RWPE1 (cell line): ENCODE results near the gene RAB6B.

ENCODE experiments used
- CTCF ChIA-PET: fragments of 350-600 bp; sonication (Branson Sonifier 250); formaldehyde crosslinking; extraction: SDS; loops from one replicate; lab custom pipeline; 2021; lab: Yijun Ruan, JAX
- POLR2A ChIA-PET: fragments of 400-600 bp; formaldehyde crosslinking; extraction: SDS; loops from one replicate; lab custom pipeline; 2020; ENCODE audit warnings: antibody characterized with exemption; ENCODE audit not compliant: low non-redundant PET; lab: Yijun Ruan, JAX
- DNase-seq: peaks from one replicate; pipeline ENCODE4 v3.0.0; 2012; ENCODE audit warnings: low spot score
- H3K27ac ChIP-seq: fragments of 450-650 bp; 2 replicates; pipeline ENCODE4 v1.5.1; 2017
- TF ChIP-seq, protein P1 (sequence below): fragments of 450-650 bp; conservative IDR thresholded peaks from 2 replicates; pipeline ENCODE4 v1.5.1; 2017; ENCODE audit warnings: low read depth, mild to moderate bottlenecking

Gene RAB6B

DNA sequence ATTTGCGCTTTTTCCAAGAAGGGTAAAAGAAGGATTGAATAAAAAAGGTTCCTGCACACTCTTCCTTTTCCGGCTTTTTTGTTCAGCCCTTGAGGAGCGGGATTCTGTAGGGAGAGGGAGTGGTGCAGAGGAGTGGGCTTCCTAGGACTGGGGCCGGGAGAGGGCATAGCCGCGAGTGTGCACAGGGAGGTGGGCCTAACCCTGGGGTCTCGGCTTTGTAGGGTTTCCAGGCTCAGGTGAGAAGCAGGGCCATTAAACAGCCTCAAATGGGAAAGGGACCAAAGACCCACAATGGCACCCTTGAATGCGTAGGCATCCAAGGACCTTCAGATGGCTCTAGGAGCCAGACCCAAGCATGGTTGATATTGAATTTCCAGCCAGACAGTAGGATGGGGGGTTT lies 35.4 kb upstream of the RAB6B start:
- no peak for DNase-seq
- H3K27ac ChIP-seq, result no peak overlapping the region
- ChIA-PET CTCF (interaction anchor here (0.5 to 1.3 kb wide), 3 partner anchors 13 to 273 kb away, joined by 3 to 7 read pairs (median 3); no protein-coding TSS in a partner anchor), POLR2A (no interaction called here)
- TF ChIP-seq, protein P1, sequence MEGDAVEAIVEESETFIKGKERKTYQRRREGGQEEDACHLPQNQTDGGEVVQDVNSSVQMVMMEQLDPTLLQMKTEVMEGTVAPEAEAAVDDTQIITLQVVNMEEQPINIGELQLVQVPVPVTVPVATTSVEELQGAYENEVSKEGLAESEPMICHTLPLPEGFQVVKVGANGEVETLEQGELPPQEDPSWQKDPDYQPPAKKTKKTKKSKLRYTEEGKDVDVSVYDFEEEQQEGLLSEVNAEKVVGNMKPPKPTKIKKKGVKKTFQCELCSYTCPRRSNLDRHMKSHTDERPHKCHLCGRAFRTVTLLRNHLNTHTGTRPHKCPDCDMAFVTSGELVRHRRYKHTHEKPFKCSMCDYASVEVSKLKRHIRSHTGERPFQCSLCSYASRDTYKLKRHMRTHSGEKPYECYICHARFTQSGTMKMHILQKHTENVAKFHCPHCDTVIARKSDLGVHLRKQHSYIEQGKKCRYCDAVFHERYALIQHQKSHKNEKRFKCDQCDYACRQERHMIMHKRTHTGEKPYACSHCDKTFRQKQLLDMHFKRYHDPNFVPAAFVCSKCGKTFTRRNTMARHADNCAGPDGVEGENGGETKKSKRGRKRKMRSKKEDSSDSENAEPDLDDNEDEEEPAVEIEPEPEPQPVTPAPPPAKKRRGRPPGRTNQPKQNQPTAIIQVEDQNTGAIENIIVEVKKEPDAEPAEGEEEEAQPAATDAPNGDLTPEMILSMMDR, result no peak

DNA sequence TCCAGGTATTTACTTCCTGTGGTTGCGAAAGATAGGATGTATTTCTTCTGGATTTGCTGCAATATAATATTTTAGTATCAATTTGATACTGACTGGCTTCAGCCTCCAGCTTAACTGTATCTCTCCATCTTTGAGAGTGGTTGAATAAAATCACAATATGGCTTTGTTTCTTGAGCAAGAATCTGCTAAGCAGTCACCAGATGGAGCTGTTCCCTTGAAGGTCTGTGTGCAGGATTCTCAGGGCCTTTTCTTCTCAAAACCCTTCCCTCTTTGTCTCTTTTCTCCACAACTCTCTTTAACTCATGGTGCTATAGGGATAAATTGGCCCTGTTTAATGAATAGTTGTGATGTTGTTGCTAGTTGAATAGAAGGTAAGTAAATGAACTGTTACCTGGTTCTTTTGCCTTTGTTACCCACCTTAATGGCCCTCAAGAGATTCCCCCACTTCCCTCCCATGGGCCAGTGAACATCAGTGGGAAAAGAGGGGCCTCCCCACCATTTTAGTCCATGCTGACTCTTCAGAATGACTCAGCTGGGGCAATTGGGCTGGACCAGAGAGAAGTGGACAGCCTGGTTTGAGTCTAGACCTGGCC lies 34.8 kb upstream of the RAB6B start:
- TF ChIP-seq, protein P1, result peak; percentile 66
- H3K27ac ChIP-seq, result no peak overlapping the region
- DNase-seq, result peak; percentile 38
- ChIA-PET POLR2A (interaction anchor here (0.6 kb wide), 1 partner anchor 229 kb away, joined by 3 read pairs; no protein-coding TSS in a partner anchor), CTCF (interaction anchor here (0.6 to 1.5 kb wide), 9 partner anchors 9 to 283 kb away, joined by 3 to 9 read pairs (median 4); no protein-coding TSS in a partner anchor)

DNA sequence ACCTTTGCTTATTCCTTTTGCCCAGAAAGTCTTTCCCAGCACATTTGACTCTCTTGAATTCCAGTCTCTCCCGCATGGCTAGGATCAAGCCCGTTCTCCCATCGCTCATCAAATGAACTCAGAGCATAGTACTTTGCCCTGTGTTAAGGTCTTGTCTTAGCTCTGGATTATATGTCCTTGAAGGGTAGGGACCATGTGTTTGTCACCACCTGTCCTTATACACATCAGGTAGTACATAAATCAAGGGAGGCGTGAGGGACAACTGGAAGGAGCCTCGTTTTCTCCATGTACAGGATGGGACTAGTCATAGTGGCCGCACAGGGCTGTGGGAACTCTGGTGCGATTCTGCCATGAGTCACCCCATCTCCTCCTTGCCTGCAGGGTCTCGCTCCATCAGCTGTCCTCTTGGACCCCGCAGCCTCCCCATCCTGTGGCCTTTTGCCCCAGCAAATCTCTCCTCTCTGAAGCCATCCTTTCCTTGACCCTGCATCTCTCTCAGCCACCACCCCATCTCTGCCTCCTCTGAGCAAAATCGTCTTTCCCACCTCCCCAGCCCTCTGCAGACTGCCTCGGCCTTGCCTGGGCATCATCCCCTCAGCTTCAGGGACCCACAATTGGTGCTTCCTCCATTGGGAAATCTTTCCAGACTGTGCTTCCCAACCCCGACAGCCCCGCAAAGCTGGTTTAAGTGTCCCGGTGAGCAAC lies 33.4 kb upstream of the RAB6B start:
- ChIA-PET CTCF (interaction anchor here (1.2 to 1.5 kb wide), 2 partner anchors 10 to 35 kb away, joined by 4 to 9 read pairs; no protein-coding TSS in a partner anchor), POLR2A (no interaction called here)
- TF ChIP-seq, protein P1, result no peak
- no peak overlapping the region for H3K27ac ChIP-seq
- DNase-seq, result no peak

DNA sequence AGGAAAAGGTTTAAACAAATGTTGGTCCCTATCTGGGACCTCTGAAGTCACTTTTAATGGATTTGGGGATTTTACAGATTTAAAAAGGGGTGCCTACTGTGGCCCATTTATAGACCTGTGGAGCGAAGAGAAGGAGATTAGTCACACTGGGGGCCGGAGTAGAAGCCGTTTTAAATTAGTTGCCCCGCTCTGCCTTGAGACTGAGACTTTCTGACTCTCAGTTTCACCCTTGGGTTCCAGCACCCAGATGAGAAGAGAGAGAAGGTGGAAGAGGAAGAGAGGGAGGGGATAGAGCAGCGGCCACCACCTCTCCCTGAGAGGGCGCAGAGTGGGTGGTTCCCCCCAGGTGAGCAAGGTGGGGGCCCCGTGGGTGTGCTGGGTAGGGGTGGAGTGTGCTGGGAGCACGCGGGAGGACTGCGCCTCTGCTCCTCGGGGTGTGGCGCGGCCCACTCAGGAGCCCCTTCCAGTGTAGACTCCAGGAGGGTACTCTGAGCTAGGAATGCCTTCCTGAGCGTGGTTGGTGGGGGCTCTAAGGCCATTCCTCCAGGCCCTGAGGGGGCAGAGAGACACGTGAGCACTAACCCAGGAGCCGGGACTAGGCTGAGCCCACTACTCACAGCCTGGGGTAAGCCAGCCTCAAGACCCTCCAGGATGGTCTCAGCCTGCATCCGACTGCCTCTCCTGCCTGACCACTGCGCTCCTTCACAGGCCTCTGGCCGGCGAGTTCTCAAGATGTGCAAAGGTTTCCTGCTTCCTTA lies 32.6 kb upstream of the RAB6B start:
- POLR2A ChIA-PET, result no interaction called here
- TF ChIP-seq, protein P1, result no peak
- no peak overlapping the region for H3K27ac ChIP-seq
- DNase-seq, result no peak
- CTCF ChIA-PET, result interaction anchor here (0.7 kb wide), 1 partner anchor 271 kb away, joined by 3 read pairs; no protein-coding TSS in a partner anchor

DNA sequence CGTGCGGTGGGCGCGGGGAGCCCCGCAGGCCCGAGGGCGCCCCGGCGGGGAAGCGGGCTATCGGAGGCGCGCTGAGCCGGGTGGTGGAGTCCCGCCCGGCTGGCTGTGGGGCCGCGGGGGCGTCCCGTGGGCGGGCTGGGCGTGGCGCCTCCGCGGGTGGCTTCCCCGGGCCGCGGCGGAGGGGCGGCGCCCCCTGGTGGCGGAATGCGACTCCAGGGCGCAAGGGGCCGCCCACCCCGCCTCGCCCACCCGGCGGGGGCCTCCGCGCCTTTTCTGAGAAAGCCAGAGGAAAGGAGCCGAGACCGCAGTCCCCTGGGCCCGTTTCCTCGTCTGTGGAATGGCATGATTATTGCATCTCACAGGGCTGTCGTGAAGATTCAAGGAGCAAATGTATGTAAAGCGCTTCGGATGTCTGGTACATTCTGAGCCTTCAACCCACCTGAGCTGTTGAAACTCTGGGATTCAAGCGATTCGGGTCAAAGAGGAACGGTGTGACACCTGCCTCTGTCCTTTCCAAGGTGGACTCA lies 31.9 kb upstream of the RAB6B start:
- H3K27ac ChIP-seq, result no peak overlapping the region
- peak; percentile 29 for DNase-seq
- TF ChIP-seq, protein P1, result peak; percentile 87
- ChIA-PET POLR2A (no interaction called here), CTCF (interaction anchor here (0.7 kb wide), 1 partner anchor 272 kb away, joined by 3 read pairs; no protein-coding TSS in a partner anchor)
